GM12874 (cell line): ENCODE results near the gene TRIM3.

ENCODE experiments used
- TF ChIP-seq, protein P1 (sequence below): IDR thresholded peaks from 2 replicates; pipeline ENCODE4 v1.5.1; 2011; ENCODE audit warnings: low read depth, mild to moderate bottlenecking, control low read depth, low read length, moderate library complexity; ENCODE audit not compliant: insufficient read depth

TRIM3 gene

DNA sequence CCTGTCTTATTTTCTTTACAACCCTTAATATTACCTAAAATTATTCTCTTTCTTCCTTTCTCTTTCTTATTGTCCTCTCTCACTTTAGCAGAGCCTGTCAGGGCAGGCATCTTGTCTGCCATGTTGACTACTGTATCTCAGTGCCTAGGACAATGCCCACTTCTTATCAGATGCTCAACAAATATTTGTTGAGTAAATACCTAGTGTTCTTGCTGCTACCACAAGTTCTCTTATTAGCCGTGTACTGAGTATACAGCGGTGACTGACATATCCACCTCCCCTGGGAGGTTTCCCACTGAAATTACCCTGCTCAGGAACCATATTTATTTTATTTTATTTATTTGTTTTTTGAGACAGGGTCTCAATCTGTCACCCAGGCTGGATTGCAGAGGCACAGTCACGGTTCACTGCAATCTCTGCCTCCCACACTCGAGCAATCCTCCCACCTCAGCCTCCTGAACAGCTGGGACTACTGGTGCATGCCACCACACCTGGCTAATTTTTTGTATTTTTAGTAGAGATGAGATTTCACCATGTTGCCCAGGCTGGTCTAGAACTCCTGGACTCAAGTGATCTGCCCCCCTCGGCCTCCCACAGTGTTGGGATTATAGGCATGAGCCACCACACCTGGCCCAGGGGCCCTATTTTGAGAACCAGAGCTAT, 39.6 kb downstream of the TRIM3 start:
- TF ChIP-seq, protein P1, sequence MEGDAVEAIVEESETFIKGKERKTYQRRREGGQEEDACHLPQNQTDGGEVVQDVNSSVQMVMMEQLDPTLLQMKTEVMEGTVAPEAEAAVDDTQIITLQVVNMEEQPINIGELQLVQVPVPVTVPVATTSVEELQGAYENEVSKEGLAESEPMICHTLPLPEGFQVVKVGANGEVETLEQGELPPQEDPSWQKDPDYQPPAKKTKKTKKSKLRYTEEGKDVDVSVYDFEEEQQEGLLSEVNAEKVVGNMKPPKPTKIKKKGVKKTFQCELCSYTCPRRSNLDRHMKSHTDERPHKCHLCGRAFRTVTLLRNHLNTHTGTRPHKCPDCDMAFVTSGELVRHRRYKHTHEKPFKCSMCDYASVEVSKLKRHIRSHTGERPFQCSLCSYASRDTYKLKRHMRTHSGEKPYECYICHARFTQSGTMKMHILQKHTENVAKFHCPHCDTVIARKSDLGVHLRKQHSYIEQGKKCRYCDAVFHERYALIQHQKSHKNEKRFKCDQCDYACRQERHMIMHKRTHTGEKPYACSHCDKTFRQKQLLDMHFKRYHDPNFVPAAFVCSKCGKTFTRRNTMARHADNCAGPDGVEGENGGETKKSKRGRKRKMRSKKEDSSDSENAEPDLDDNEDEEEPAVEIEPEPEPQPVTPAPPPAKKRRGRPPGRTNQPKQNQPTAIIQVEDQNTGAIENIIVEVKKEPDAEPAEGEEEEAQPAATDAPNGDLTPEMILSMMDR, result no peak

DNA sequence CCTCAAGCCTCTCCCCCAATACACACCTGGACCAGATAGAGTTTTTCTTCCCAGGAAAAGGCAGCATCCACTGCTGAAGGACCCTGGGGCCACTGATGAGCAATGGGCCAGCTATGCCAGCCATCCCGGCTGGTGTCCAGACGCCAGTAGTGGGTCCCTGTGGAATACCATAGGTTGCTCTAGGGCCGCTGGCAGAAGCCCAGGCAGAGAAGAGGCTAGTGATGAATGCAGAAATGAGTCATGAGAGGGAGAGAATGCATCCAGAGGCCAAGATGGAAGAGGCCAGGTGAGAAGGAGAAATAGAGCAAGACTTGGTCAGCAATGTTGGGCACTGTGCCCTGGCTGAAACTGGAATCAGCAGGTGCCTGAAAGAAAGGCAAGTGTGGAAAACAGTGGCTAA, 41.9 kb downstream of the TRIM3 start:
- TF ChIP-seq, protein P1, result no peak

DNA sequence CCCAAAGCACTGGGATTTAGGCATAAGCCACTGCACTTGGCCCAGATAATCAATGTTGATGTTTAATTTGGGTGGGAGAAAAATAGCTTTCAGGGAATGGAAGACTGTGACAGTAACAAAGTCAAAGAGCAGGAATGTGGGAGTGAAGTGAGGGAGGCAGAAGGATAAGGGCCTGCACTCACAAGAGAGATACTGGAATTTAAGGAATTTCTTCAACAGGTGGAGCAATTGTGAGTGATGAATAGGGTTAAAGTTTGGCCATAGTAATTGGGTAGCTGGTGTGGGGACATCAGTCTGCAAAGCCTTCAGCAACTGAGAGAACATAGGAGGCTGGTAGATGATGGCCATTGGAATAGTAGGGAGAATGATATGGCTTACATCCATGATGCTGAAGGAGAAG, 46.2 kb downstream of the TRIM3 start:
- TF ChIP-seq, protein P1, result no peak

DNA sequence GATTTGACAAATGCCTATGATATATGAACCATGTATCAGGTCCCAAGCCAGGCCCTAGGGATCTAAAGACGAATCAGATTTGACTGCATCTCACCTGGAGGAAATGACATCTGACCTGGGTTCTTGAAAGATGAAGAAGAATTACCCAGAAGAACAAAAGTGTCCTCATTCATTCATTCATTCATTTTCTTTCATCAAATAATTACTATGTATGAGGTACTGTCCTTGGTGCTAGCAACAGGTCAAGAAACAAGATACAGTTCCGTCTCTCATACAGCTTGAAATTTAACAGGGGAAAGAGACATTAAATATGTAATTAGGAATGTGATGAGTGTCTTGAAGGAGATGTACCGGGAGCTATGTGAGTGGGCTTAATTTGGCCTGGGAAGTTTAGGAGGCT, 53.1 kb downstream of the TRIM3 start:
- TF ChIP-seq, protein P1, result no peak

DNA sequence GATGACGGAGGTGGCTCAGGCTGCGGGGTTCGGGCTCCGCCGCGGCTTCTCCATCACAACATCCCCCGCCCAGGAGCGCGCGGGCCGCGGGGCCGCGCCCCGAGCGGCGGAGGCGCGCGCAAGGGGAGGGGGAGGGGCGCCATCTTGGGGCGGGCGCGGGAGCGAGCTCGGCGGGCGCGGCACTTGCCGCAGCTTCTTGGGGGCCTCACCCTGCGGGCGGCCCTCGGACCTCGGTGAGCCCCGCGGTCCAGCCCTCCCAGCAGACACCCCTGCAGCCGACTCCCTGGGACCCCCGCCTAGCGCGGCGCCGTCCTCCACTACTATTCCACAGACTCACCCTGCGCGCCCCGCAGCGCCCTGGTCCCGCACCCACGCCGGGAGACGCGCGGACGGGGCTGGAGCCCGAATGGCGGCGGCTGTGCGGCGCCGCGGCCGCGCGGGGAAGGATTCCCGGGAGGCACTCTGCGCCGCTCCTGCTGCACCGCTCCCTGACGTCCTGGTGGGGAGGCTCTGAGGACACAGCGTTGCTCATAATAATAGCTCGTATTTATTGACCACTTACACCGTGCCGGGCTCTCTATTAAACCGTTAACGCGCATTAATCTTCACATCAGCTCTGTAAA, 54.6 kb downstream of the TRIM3 start, which contains the start of gene APBB1:
Gene APBB1 (minus strand): TSS at position 86 of the 623 bp plus-strand sequence. CDS start 7,747 bp downstream, outside the sequence.
- TF ChIP-seq, protein P1, result no peak

DNA sequence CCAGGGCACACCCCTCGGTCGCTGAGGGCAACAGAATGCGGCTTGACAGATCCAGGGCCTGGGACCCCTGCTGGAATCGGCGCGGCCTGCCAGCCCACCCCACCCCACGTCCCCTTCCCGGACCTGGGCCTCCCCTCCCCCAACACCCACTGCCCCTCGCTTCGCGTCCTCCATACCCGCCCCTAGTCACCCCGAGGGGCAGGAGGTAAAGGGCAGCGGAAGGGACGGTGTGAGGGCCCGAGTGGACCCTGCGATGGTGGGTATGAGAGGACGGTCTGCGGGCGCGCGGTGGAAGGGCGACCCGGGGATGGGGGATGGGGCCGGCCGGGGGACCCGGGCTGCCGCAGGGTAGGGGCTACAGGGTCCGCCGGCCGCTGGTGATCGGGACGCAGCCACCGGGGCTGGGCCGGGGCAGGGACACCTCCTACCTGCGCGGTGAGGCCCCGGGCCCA, 55.2 kb downstream of the TRIM3 start:
- TF ChIP-seq, protein P1, result no peak

DNA sequence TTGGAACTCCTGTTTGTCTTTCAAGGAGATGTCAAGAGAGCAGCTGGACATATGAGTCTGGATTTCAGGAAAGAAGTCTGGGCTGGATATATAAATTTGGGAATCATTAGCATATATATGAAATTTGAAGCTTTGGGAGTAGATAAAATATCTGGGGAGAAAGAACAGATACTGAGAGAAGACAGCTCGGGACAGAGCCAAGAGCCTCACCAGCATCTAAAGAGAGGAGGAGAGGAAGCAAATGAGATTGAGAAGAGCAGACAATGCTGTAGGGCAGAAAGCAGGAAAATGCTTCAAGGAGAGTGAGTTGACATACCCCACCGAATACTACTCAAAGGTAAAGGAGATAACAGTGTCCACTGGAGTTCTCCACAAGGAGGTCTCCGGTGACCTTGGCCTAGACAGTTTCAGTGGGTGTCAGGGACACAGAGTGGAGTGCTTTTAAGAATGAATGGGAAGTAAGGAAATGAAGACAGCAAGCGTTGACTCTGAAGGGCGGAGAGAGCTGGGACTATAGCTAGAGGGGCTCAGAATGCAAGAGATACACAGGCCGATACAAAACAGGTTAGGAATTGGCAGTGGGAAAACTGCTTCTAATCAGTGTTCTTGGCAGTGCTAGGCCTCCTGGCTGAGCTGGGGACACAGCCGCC, 55.7 kb downstream of the TRIM3 start:
- TF ChIP-seq, protein P1, result no peak
